Effector memory CD4-positive, alpha-beta T cell (primary cell): ENCODE data around the gene UQCRC1.

Experiments
- DNase-seq, 3 donors: peaks; one replicate each; pipeline ENCODE4 v3.0.0-alpha.2; 2020
- H3K27ac ChIP-seq: 2 replicates; pipeline ENCODE4 v1.7.0; 2013; ENCODE audit warnings: mild to moderate bottlenecking, low read length, moderate library complexity; ENCODE audit not compliant: insufficient read depth, poor library complexity, severe bottlenecking
- H3K27me3 ChIP-seq: replicated peaks from 2 replicates; pipeline ENCODE4 v1.7.0; 2013; ENCODE audit warnings: mild to moderate bottlenecking, low read length; ENCODE audit not compliant: insufficient read depth, control insufficient read depth, poor library complexity, severe bottlenecking
- H3K36me3 ChIP-seq: 2 replicates; pipeline ENCODE4 v1.7.0; 2013; ENCODE audit warnings: mild to moderate bottlenecking, low read length, moderate library complexity; ENCODE audit not compliant: control insufficient read depth, insufficient read depth
- H3K4me1 ChIP-seq: 2 replicates; pipeline ENCODE4 v1.7.0; 2013; ENCODE audit warnings: low read length, mild to moderate bottlenecking; ENCODE audit not compliant: control insufficient read depth, insufficient read depth, poor library complexity, severe bottlenecking
- H3K4me3 ChIP-seq: 2 replicates; pipeline ENCODE4 v1.7.0; 2013; ENCODE audit warnings: low read length, low read depth, mild to moderate bottlenecking; ENCODE audit not compliant: insufficient read depth, poor library complexity, severe bottlenecking
- H3K9me3 ChIP-seq: 2 replicates; pipeline ENCODE4 v1.7.0; 2013; ENCODE audit warnings: mild to moderate bottlenecking, low read length, moderate library complexity; ENCODE audit not compliant: control insufficient read depth

UQCRC1 gene

GRCh38 chr3:48633743-48634142 is 24.3 kb upstream of the UQCRC1 start:
- Histone ChIP-seq H3K36me3 (no peaks in the 10 kb centered on the region), H3K27ac (no peak overlapping the region), H3K4me3 (no peak overlapping the region), H3K4me1 (peaks cover 7% of the 10 kb centered on the region), H3K9me3 (no peaks in the 10 kb centered on the region), H3K27me3 (no peaks in the 10 kb centered on the region)
- DNase-seq, result no peak

GRCh38 chr3:48633256-48633655 is 23.8 kb upstream of the UQCRC1 start:
- H3K36me3 ChIP-seq, result peaks cover 2% of the 10 kb centered on the region
- peaks cover 7% of the 10 kb centered on the region for H3K4me1 ChIP-seq
- no peak overlapping the region for H3K4me3 ChIP-seq
- H3K27me3 ChIP-seq, result no peaks in the 10 kb centered on the region
- no peak for DNase-seq
- H3K9me3 ChIP-seq, result no peaks in the 10 kb centered on the region
- H3K27ac ChIP-seq, result no peak overlapping the region

GRCh38 chr3:48631516-48632448 is 22.3 kb upstream of the UQCRC1 start:
- Histone ChIP-seq H3K4me3 (no peak overlapping the region), H3K27me3 (no peaks in the 10 kb centered on the region), H3K4me1 (peaks cover 7% of the 10 kb centered on the region), H3K36me3 (peaks cover 13% of the 10 kb centered on the region), H3K9me3 (no peaks in the 10 kb centered on the region), H3K27ac (no peak overlapping the region)
- DNase-seq, result no peak

- no peaks in the 10 kb centered on the region for H3K9me3 ChIP-seq
- no peaks in the 10 kb centered on the region for H3K27me3 ChIP-seq
- DNase-seq, result no peak
- no peak overlapping the region for H3K27ac ChIP-seq
- H3K4me3 ChIP-seq, result no peak overlapping the region
- peaks cover 15% of the 10 kb centered on the region for H3K36me3 ChIP-seq
- peaks cover 1% of the 10 kb centered on the region for H3K4me1 ChIP-seq
Measured at GRCh38 chr3:48630833-48631232, 21.4 kb upstream of the UQCRC1 start.

GRCh38 chr3:48630407-48630806 is 21.0 kb upstream of the UQCRC1 start:
- Histone ChIP-seq H3K36me3 (peaks cover 15% of the 10 kb centered on the region), H3K4me3 (no peak overlapping the region), H3K4me1 (no peaks in the 10 kb centered on the region), H3K27me3 (no peaks in the 10 kb centered on the region), H3K27ac (no peak overlapping the region), H3K9me3 (no peaks in the 10 kb centered on the region)
- no peak for DNase-seq

GRCh38 chr3:48629894-48630293 is 20.4 kb upstream of the UQCRC1 start:
- no peak for DNase-seq
- Histone ChIP-seq H3K9me3 (no peaks in the 10 kb centered on the region), H3K27me3 (no peaks in the 10 kb centered on the region), H3K4me3 (no peak overlapping the region), H3K36me3 (peaks cover 15% of the 10 kb centered on the region), H3K4me1 (no peaks in the 10 kb centered on the region), H3K27ac (no peak overlapping the region)

GRCh38 chr3:48628277-48629017 is 19.0 kb upstream of the UQCRC1 start:
- Histone ChIP-seq H3K27ac (no peak overlapping the region), H3K9me3 (no peaks in the 10 kb centered on the region), H3K4me3 (no peak overlapping the region), H3K4me1 (no peaks in the 10 kb centered on the region), H3K36me3 (peaks cover 15% of the 10 kb centered on the region), H3K27me3 (no peaks in the 10 kb centered on the region)
- DNase-seq, result no peak

GRCh38 chr3:48625600-48625999 is 16.2 kb upstream of the UQCRC1 start:
- Histone ChIP-seq H3K4me3 (no peak overlapping the region), H3K4me1 (no peaks in the 10 kb centered on the region), H3K27me3 (no peaks in the 10 kb centered on the region), H3K36me3 (peaks cover 15% of the 10 kb centered on the region), H3K9me3 (no peaks in the 10 kb centered on the region), H3K27ac (no peak overlapping the region)
- DNase-seq, result no peak

GRCh38 chr3:48624767-48625166 is 15.3 kb upstream of the UQCRC1 start:
- Histone ChIP-seq H3K4me1 (no peaks in the 10 kb centered on the region), H3K36me3 (peaks cover 15% of the 10 kb centered on the region), H3K9me3 (no peaks in the 10 kb centered on the region), H3K27ac (no peak overlapping the region), H3K27me3 (no peaks in the 10 kb centered on the region), H3K4me3 (no peak overlapping the region)
- no peak for DNase-seq
